ENCODE measurements around the gene CCDC146.
"Not testable (repeated sequence)": the region's sequence is repeated elsewhere in the genome, so short reads cannot be mapped to it uniquely, and the experiment has no call there.

Gene CCDC146

DNA sequence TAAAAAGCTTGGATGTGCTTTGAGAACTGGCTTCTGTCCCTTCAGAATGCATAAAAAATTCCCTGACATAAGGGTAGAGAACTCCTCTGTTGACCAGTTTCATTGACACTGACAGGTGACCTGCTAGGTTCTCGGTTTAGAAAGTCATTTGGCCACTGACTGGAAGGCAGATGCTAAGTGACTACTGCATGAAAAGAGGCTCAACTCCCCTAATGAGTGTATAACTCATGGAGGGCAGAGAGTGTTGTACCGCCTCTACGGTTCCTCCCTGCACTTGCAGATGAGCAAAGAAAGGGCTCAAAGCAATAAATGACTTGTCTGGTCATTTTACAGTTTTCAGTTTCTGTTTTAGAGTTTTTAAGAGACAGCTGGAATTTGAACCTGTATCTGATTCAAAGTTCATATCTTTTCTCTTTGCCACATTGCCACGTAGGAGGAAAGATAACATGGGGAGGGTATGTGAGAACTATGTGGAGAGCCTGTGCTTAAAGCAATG lies 80.1 kb downstream of the CCDC146 start:
- Histone ChIP-seq H3K36me3 (ENCODE audit: control insufficient read depth, insufficient read depth, low read length) (no peaks in the 10 kb centered on the region), H3K27me3 (ENCODE audit: control insufficient read depth, insufficient read depth, low read length) (no peaks in the 10 kb centered on the region), H3K4me3 (ENCODE audit: low read depth, low read length) (no peak overlapping the region), H3K4me1 (ENCODE audit: control insufficient read depth, insufficient read depth, low read length) (peaks cover 4% of the 10 kb centered on the region; the same call in 1 of the 2 replicates), H3K9ac (ENCODE audit: low read length) (no peak overlapping the region), H3K27ac (ENCODE audit: low read depth, low read length) (no peak overlapping the region), H3K9me3 (ENCODE audit: control insufficient read depth, insufficient read depth, low read depth, low read length) (0 out of 2 replicates have a peak, but pooled peaks cover under 1% of the 10 kb centered on the region)

DNA sequence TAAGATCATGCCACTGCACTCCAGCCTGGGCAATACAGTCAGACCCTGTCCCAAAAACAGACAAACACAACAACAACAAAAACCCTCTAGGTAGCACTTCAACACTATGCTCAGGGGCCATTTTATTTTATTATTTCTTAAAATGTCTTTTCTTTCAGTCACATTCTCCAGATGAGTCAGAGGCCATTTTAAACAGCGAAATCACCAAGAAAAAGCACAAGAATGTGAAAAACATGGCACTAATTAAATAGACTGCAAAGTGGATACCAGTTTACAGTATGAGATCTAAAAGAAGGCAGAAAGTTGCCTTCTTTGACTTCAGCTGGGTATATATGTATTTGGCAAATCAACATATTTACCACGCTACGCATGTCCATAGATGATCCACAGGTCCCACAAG lies 83.3 kb downstream of the CCDC146 start:
- Histone ChIP-seq H3K27me3 (ENCODE audit: control insufficient read depth, insufficient read depth, low read length) (no peaks in the 10 kb centered on the region), H3K4me3 (ENCODE audit: low read depth, low read length) (no peak overlapping the region), H3K9me3 (ENCODE audit: control insufficient read depth, insufficient read depth, low read depth, low read length) (peaks cover 32% of the 10 kb centered on the region), H3K36me3 (ENCODE audit: control insufficient read depth, insufficient read depth, low read length) (no peaks in the 10 kb centered on the region), H3K27ac (ENCODE audit: low read depth, low read length) (no peak overlapping the region), H3K9ac (ENCODE audit: low read length) (no peak overlapping the region), H3K4me1 (ENCODE audit: control insufficient read depth, insufficient read depth, low read length) (no peaks in the 10 kb centered on the region)

DNA sequence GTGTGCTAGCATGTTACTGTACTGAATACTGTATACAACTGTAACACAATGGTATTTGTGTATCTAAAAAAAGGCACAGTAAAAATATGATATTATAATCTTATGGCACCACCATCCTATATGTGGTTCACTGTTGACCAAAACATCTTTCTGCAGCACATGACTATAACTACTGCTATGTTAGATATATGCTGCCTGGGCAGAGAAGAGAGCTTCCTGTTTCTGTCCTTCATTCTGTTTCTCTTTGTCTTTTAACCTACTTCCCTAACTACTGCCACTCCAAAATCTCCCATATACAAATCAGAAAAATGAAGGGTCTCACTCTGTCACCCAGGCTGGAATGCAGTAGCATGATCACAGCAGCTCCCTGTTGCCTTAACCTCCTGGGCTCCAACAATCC lies 86.0 kb downstream of the CCDC146 start:
- no peaks in the 10 kb centered on the region for H3K36me3 ChIP-seq (ENCODE audit: control insufficient read depth, insufficient read depth, low read length)
- H3K4me3 ChIP-seq (ENCODE audit: low read depth, low read length) = no peak overlapping the region
- no peaks in the 10 kb centered on the region for H3K27me3 ChIP-seq (ENCODE audit: control insufficient read depth, insufficient read depth, low read length)
- no peaks in the 10 kb centered on the region for H3K4me1 ChIP-seq (ENCODE audit: control insufficient read depth, insufficient read depth, low read length)
- peaks cover 42% of the 10 kb centered on the region for H3K9me3 ChIP-seq (ENCODE audit: control insufficient read depth, insufficient read depth, low read depth, low read length)
- H3K9ac ChIP-seq (ENCODE audit: low read length) = no peak overlapping the region
- H3K27ac ChIP-seq (ENCODE audit: low read depth, low read length) = no peak overlapping the region

DNA sequence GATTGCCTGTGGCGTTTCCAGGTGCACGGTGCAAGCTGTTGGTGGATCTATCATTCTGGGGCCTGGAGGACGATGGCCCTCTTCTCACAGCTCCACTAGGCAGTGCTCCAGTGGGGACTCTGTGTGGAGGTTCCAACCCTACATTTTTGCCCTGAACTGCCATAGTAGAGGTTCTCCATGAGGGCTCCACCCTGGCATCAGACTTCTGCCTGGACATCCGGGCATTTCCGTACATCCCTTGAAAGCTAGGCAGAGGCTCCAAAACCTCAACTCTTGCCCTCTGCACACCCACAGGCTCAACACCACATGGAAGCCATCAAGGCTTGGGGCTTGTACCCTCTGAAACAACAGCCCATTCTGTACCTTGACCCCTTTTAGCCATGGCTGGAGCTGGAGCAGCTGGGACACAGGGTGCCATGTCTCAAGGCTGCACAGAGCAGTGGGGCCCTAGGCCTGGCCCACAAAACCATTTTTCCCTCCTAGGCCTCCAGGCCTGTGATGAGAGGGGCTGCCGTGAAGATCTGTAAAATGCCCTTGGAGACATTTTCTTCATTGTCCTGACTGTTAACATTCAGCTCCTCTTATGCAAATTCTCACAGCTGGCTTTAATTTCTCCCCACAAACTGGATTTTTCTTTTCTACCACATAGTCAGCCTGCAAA lies 87.2 kb downstream of the CCDC146 start:
- Histone ChIP-seq H3K4me1 (ENCODE audit: control insufficient read depth, insufficient read depth, low read length) (no peaks in the 10 kb centered on the region), H3K9ac (ENCODE audit: low read length) (no peak overlapping the region), H3K27ac (ENCODE audit: low read depth, low read length) (no peak overlapping the region), H3K27me3 (ENCODE audit: control insufficient read depth, insufficient read depth, low read length) (no peaks in the 10 kb centered on the region), H3K36me3 (ENCODE audit: control insufficient read depth, insufficient read depth, low read length) (no peaks in the 10 kb centered on the region), H3K4me3 (ENCODE audit: low read depth, low read length) (no peak overlapping the region), H3K9me3 (ENCODE audit: control insufficient read depth, insufficient read depth, low read depth, low read length) (peaks cover 42% of the 10 kb centered on the region)

DNA sequence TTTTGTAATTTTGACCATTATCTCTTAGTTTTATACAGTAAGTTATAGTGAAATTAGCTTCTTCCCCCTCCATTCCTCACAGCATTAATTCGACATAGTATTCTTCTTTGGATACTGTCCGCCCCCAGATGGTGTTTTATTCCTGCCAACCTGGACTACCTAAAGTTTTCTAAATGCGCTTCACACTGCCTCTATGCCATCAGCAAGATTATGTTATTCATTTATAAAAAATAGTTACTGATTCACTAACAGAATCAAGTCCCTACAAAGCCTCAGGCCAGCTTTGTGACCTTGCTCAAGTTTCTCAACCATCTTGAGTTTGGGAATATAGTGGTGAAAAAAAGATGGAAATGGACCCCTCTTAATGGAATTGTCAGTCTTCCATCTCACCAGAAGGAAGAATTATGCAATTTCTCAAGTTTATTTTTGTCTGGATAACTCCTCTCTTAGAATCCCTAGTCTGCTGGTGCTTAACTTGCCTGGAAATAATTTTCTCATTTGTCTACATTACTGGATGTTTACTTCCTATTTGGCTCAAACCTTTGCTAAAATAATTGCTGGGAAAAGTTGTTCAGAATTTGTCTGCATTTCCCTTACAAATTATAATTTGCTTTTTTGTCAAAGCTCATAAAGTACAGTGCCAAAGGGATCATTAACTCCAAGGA lies 93.9 kb downstream of the CCDC146 start:
- Histone ChIP-seq H3K27ac (ENCODE audit: low read depth, low read length) (no peak overlapping the region), H3K36me3 (ENCODE audit: control insufficient read depth, insufficient read depth, low read length) (no peaks in the 10 kb centered on the region), H3K4me3 (ENCODE audit: low read depth, low read length) (no peak overlapping the region), H3K9me3 (ENCODE audit: control insufficient read depth, insufficient read depth, low read depth, low read length) (peaks cover 31% of the 10 kb centered on the region), H3K9ac (ENCODE audit: low read length) (no peak overlapping the region), H3K27me3 (ENCODE audit: control insufficient read depth, insufficient read depth, low read length) (no peaks in the 10 kb centered on the region), H3K4me1 (ENCODE audit: control insufficient read depth, insufficient read depth, low read length) (no peaks in the 10 kb centered on the region)

DNA sequence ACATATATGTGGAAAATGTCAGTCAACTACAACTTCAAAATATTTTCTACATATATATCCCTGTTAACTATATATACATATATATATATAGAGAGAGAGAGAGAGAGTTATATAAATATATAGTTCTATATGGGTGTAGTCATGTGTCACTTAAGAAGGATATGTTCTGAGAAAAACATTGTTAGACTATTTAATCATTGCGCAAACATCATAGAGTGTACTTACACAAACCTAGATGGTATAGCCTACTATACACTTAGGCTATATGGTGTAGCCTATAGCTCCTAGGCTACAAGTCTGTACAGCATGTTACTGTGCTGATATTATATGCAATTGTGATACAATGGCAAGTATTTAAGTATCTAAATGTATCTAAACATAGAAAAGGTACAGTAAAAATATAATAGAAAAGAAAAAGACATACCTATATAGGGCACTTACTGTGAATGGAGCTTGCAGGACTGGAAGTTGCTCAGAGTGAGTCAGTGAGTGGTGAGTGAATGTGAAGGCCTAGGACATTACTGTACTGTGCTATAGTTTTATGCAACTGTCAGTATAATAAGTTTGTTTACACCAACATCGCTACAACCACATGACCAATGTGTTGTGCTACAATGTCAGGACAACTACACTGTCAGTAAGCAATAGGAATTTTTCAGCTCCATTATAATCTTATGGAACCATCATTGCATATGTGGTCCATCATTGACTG lies 95.2 kb downstream of the CCDC146 start:
- H3K27ac ChIP-seq (ENCODE audit: low read depth, low read length) = no peak overlapping the region
- H3K4me1 ChIP-seq (ENCODE audit: control insufficient read depth, insufficient read depth, low read length) = no peaks in the 10 kb centered on the region
- no peaks in the 10 kb centered on the region for H3K36me3 ChIP-seq (ENCODE audit: control insufficient read depth, insufficient read depth, low read length)
- no peak overlapping the region for H3K4me3 ChIP-seq (ENCODE audit: low read depth, low read length)
- no peaks in the 10 kb centered on the region for H3K27me3 ChIP-seq (ENCODE audit: control insufficient read depth, insufficient read depth, low read length)
- H3K9ac ChIP-seq (ENCODE audit: low read length) = no peak overlapping the region
- peaks cover 35% of the 10 kb centered on the region for H3K9me3 ChIP-seq (ENCODE audit: control insufficient read depth, insufficient read depth, low read depth, low read length)

DNA sequence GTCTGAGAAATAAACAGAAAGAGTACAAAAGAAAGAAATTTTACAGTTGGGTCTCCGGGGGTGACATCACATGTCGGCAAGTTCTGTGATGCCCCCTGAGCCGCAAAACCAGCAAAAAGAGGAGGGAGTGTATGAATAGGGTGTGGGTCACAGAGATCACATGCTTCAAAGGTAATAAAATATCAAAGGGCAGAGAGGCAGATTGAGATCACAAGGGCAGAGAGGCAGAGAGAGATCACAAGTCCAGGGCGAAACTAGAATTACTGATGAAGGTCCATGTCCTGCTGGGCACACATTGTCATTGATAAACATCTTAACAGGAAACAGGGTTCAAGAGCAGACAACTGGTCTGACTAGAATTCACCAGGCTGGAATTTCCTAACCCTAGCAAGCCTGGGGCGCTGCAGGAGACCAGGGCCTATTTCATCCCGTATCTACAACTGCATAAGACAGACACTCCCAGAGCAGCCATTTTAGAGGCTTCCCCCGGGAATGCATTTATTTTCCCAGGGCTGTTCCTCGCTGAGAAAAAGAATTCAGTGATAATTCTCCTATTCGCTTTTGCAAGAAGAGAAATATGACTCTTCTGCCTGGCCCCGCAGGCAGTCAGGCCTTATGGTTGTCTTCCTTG lies 97.4 kb downstream of the CCDC146 start:
- H3K36me3 ChIP-seq (ENCODE audit: control insufficient read depth, insufficient read depth, low read length); H3K27me3 ChIP-seq (ENCODE audit: control insufficient read depth, insufficient read depth, low read length); H3K4me3 ChIP-seq (ENCODE audit: low read depth, low read length); H3K9ac ChIP-seq (ENCODE audit: low read length); H3K27ac ChIP-seq (ENCODE audit: low read depth, low read length); H3K4me1 ChIP-seq (ENCODE audit: control insufficient read depth, insufficient read depth, low read length): not testable (repeated sequence)
- H3K9me3 ChIP-seq (ENCODE audit: control insufficient read depth, insufficient read depth, low read depth, low read length) = peaks cover 31% of the 10 kb centered on the region

DNA sequence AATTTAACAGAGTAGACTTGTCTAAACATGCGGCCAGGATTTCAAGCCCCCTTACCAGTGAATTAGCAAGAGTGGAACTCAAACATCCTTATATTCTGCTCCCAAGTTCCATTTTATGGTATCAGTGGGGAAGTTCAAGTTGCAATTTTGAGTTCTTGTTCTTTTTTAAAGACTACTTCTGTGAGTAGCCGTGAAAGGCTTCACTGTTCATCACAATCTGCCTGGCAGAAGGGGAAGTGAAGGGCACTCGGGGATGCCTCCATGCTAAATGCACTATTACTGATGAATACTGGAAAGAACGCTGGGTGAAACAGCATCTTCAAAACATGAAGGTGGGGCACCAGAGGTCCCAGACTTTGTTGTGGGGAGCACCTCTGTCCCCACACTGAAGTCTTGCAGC lies 99.7 kb downstream of the CCDC146 start:
- H3K36me3 ChIP-seq (ENCODE audit: control insufficient read depth, insufficient read depth, low read length) = no peaks in the 10 kb centered on the region
- no peaks in the 10 kb centered on the region for H3K4me1 ChIP-seq (ENCODE audit: control insufficient read depth, insufficient read depth, low read length)
- H3K27me3 ChIP-seq (ENCODE audit: control insufficient read depth, insufficient read depth, low read length) = no peaks in the 10 kb centered on the region
- no peak overlapping the region for H3K9ac ChIP-seq (ENCODE audit: low read length)
- peaks cover 31% of the 10 kb centered on the region for H3K9me3 ChIP-seq (ENCODE audit: control insufficient read depth, insufficient read depth, low read depth, low read length)
- H3K4me3 ChIP-seq (ENCODE audit: low read depth, low read length) = no peak overlapping the region
- no peak overlapping the region for H3K27ac ChIP-seq (ENCODE audit: low read depth, low read length)

DNA sequence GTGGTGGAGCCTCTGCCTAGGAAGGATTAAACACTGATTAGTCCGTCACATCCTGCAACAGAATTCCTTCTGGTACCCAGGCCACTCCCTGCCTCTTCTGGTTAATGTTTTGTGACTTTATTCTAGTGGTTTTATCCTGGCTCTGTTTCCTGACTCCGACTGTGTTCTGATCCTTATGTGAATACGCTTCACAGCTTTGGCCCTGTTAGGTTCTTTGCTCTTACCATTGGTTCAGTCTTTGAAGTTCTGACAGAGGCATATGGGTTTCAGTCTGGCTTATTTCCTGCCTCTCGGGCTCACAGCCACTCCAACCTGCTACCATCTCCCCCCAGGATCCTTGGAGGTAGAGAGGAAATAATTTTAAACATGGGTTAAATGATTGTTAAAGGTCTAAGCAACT lies 100.4 kb downstream of the CCDC146 start:
- H3K9ac ChIP-seq (ENCODE audit: low read length) = no peak overlapping the region
- H3K27ac ChIP-seq (ENCODE audit: low read depth, low read length) = no peak overlapping the region
- H3K9me3 ChIP-seq (ENCODE audit: control insufficient read depth, insufficient read depth, low read depth, low read length) = peaks cover 31% of the 10 kb centered on the region
- H3K36me3 ChIP-seq (ENCODE audit: control insufficient read depth, insufficient read depth, low read length) = no peaks in the 10 kb centered on the region
- H3K4me3 ChIP-seq (ENCODE audit: low read depth, low read length) = no peak overlapping the region
- no peaks in the 10 kb centered on the region for H3K27me3 ChIP-seq (ENCODE audit: control insufficient read depth, insufficient read depth, low read length)
- H3K4me1 ChIP-seq (ENCODE audit: control insufficient read depth, insufficient read depth, low read length) = no peaks in the 10 kb centered on the region

DNA sequence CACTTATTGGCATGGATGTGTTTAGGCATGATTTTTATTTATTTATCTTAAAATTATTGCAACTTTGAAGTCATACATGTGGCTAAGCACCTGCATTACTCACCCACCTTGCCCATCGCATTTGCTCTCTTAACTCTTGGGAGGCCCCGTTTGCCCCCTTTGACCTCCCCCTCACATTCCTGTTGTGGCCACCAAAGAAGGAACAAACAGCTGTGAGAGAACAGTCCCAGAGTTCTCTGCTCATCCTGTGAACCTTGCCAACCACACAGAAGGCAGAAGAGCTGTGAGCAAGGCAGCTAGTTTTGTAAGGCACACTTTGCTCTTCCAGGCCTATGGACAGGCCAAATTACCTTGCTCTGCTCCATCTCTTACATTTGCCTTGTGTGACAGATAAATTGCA lies 100.8 kb downstream of the CCDC146 start:
- no peak overlapping the region for H3K27ac ChIP-seq (ENCODE audit: low read depth, low read length)
- no peak overlapping the region for H3K9ac ChIP-seq (ENCODE audit: low read length)
- no peaks in the 10 kb centered on the region for H3K36me3 ChIP-seq (ENCODE audit: control insufficient read depth, insufficient read depth, low read length)
- H3K4me1 ChIP-seq (ENCODE audit: control insufficient read depth, insufficient read depth, low read length) = no peaks in the 10 kb centered on the region
- no peak overlapping the region for H3K4me3 ChIP-seq (ENCODE audit: low read depth, low read length)
- H3K27me3 ChIP-seq (ENCODE audit: control insufficient read depth, insufficient read depth, low read length) = no peaks in the 10 kb centered on the region
- H3K9me3 ChIP-seq (ENCODE audit: control insufficient read depth, insufficient read depth, low read depth, low read length) = peaks cover 29% of the 10 kb centered on the region
